ENCODE results near the gene PRR13. TPM values are rescaled to one million over a fixed set of nuclear protein-coding genes. Genes with fewer than 3 reads are reported as not detected.
"Not testable (repeated sequence)": the region's sequence is repeated elsewhere in the genome, so short reads cannot be mapped to it uniquely, and the experiment has no call there.

The PRR13 gene
- total RNA-seq, 2 donors from 2014 or later, result 109 to 145 TPM

DNA sequence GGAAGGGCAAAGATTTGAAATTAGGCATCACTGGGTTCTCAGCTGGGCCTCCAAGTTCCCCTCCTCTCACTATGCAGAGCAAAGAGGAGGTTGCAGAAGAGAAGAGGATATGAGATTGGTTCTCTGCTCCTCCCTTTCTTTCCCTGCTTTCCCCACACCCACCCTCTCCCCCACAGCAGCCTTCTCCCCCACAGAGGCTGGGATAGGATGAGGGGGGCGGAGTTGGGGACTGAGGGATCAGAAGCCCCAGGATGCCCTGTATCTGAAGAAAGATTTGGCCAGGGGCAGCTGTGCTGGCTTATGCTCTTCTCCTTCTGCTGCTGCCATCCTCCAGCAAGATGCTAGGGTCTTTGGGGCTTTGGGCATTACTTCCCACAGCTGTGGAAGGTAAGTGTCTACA, 17.9 kb upstream of the PRR13 start, which contains the start of gene AMHR2:
Gene AMHR2 (plus strand): TSS at position 259 of the 400 bp plus-strand sequence. CDS start 80 bp downstream, at position 339.
- H3K27me3 Mint-ChIP-seq (ENCODE audit: low read depth), result no peaks in the 10 kb centered on the region
- ATAC-seq (replicated peaks in 1 of 2), result no peak
- no peaks in the 10 kb centered on the region for H3K36me3 Mint-ChIP-seq (ENCODE audit: insufficient read depth in 2 of 2)
- no peak within 1 kb of the TSS for H3K4me3 Mint-ChIP-seq
- no peak within 1 kb of the TSS for H3K27ac Mint-ChIP-seq
- H3K4me1 Mint-ChIP-seq (ENCODE audit: low read depth), result peaks cover 40% of the 10 kb centered on the region
- H3K9me3 Mint-ChIP-seq, result no peaks in the 10 kb centered on the region
- DNase-seq, result no peak

DNA sequence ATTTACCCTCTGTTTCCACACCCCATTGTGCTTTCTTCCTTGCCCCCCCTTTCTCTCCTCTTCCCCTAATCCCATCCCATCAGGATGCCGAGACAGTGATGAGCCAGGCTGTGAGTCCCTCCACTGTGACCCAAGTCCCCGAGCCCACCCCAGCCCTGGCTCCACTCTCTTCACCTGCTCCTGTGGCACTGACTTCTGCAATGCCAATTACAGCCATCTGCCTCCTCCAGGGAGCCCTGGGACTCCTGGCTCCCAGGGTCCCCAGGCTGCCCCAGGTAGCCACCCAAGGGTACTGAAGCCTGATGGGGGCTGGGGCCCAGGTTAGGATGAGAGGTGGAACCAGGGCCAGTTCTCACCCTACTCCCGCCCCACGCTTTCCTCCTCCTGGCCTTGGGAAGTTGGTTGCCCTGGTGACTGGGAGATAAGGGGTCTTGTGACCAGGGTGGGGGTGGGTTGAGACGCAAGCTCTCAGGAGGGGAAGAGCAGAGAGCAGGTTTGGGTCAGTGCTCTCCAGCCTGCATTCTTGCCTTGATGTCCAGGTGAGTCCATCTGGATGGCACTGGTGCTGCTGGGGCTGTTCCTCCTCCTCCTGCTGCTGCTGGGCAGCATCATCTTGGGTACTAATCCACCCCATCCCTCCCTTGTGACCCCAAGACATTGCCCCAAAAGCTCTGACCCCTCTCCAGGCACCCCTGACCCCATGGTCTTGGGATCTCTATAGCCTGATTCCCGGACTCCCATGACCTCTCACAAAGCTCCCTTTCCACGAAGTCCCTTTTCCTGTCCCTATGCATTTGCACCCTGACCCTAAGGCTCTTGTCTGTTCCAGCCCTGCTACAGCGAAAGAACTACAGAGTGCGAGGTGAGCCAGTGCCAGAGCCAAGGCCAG, 16.7 kb upstream of the PRR13 start:
- no peak for ATAC-seq (replicated peaks in 1 of 2)
- DNase-seq, result no peak
- Mint-ChIP-seq H3K9me3 (no peaks in the 10 kb centered on the region), H3K4me1 (ENCODE audit: low read depth) (peaks cover 33% of the 10 kb centered on the region), H3K27me3 (ENCODE audit: low read depth) (no peaks in the 10 kb centered on the region), H3K4me3 (no peak overlapping the region), H3K36me3 (ENCODE audit: insufficient read depth in 2 of 2) (no peaks in the 10 kb centered on the region), H3K27ac (no peak overlapping the region)

DNA sequence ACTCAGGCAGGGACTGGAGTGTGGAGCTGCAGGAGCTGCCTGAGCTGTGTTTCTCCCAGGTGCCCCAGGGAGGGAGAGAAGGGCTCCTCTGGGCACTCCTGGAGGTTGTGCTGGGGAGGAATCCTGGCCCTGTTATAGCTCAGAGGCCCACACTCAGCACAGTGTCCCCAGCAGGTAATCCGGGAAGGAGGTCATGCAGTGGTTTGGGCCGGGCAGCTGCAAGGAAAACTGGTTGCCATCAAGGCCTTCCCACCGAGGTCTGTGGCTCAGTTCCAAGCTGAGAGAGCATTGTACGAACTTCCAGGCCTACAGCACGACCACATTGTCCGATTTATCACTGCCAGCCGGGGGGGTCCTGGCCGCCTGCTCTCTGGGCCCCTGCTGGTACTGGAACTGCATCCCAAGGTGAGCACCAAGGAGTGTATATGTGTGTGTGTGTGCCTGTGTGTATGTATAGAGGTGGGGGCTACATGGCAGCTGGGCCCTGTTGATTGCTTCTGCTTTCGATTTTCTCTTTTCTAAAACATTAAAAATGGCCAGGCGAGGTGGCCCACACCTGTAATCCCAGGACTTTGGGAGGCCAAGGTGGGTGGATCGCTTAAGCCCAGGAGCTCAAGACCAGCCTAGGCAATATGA, 15.9 kb upstream of the PRR13 start:
- no peak for ATAC-seq (replicated peaks in 1 of 2)
- no peak overlapping the region for H3K27ac Mint-ChIP-seq

DNA sequence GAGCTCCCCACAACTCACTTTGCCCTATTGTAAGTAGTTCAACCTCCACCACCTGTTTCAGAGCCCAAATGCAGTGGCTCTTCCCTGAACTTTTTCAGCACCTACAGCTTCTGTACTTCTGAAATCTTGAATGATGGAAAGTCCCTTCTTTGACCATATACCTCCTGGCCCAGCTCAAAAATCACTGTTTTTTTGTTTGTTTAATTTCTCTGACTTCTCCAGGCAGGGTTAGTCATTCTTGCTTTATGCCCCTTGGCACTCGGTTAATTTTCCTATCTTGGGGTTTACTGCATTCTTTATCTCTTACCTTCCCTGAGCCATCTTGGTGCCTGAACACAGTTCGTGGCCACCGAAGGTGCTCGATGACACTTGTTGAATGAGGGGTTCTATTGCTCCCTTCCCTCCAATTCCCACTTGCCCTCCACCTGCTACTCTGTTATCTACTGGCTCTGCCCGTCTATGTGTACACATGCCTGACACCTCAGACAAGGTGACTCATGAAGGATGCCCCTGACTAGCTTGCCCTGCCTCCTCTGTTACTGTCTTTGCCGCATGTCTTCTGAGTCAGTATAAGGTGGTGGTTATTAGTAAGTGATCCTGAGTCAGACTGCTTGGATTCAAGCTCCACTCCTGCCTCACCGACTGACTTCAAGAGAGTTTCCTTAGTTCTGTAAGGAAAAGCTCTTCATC, 13.5 kb upstream of the PRR13 start:
- Mint-ChIP-seq H3K27me3 (ENCODE audit: low read depth) (no peaks in the 10 kb centered on the region), H3K9me3 (no peaks in the 10 kb centered on the region), H3K36me3 (ENCODE audit: insufficient read depth in 2 of 2) (no peaks in the 10 kb centered on the region), H3K4me1 (ENCODE audit: low read depth) (peaks cover 17% of the 10 kb centered on the region), H3K4me3 (no peak overlapping the region), H3K27ac (no peak overlapping the region)
- ATAC-seq (replicated peaks in 1 of 2) (peak; percentile 100), DNase-seq (peak; percentile 66 to 70)

More for the DNA sequence above, 15.9 kb upstream of the PRR13 start:
- Mint-ChIP-seq H3K27me3 (ENCODE audit: low read depth) (no peaks in the 10 kb centered on the region), H3K9me3 (no peaks in the 10 kb centered on the region), H3K36me3 (ENCODE audit: insufficient read depth in 2 of 2) (no peaks in the 10 kb centered on the region), H3K4me1 (ENCODE audit: low read depth) (peaks cover 30% of the 10 kb centered on the region), H3K4me3 (no peak overlapping the region)
- no peak for DNase-seq

DNA sequence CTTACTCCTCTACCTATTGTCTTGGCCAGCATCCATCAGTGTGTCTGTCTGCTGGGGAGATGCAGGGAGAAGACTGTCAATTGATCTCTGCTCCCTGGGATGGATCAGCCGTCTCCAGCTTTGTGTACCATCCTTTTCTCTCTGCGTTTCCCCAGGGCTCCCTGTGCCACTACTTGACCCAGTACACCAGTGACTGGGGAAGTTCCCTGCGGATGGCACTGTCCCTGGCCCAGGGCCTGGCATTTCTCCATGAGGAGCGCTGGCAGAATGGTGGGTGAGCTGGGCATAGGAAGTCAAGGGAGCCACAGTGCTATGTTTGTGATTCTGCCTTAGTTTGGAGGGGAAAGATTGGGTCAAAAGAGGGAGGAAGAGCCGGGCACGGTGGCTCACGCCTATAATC, 12.8 kb upstream of the PRR13 start:
- no peak for DNase-seq
- H3K36me3 Mint-ChIP-seq (ENCODE audit: insufficient read depth in 2 of 2), result no peaks in the 10 kb centered on the region
- no peak overlapping the region for H3K27ac Mint-ChIP-seq
- H3K4me3 Mint-ChIP-seq, result no peak overlapping the region
- H3K4me1 Mint-ChIP-seq (ENCODE audit: low read depth), result peaks cover 17% of the 10 kb centered on the region
- H3K27me3 Mint-ChIP-seq (ENCODE audit: low read depth), result no peaks in the 10 kb centered on the region
- H3K9me3 Mint-ChIP-seq, result no peaks in the 10 kb centered on the region
- no peak for ATAC-seq (replicated peaks in 1 of 2)

DNA sequence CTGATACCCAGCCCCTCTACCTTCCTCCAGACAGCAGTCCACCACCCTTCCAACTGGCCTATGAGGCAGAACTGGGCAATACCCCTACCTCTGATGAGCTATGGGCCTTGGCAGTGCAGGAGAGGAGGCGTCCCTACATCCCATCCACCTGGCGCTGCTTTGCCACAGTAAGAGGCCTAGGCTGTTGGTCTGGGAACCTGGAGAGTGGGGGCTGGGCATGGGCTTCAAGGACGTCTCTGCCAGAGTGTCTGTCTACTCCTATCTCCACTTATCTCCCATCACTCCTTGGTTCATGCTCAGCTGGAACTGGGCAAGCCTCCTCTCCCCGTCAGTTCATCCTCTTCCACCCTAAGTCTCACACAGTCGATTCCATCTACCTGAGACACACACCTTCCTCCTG, 11.4 kb upstream of the PRR13 start:
- no peak overlapping the region for H3K4me3 Mint-ChIP-seq
- DNase-seq (no peak), ATAC-seq (replicated peaks in 1 of 2) (no peak)
- H3K36me3 Mint-ChIP-seq (ENCODE audit: insufficient read depth in 2 of 2), result no peaks in the 10 kb centered on the region
- H3K4me1 Mint-ChIP-seq (ENCODE audit: low read depth), result peaks cover 17% of the 10 kb centered on the region
- H3K27ac Mint-ChIP-seq, result no peak overlapping the region
- H3K9me3 Mint-ChIP-seq, result no peaks in the 10 kb centered on the region
- no peaks in the 10 kb centered on the region for H3K27me3 Mint-ChIP-seq (ENCODE audit: low read depth)

DNA sequence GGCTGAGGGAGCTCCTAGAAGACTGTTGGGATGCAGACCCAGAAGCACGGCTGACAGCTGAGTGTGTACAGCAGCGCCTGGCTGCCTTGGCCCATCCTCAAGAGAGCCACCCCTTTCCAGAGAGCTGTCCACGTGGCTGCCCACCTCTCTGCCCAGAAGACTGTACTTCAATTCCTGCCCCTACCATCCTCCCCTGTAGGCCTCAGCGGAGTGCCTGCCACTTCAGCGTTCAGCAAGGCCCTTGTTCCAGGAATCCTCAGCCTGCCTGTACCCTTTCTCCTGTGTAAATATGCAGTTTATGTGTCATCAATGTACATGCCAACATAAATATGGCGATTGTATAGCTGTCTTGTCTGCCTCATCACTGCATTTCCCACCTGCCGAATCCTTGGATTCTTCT, 10.3 kb upstream of the PRR13 start:
- DNase-seq (no peak), ATAC-seq (replicated peaks in 1 of 2) (no peak)
- no peaks in the 10 kb centered on the region for H3K9me3 Mint-ChIP-seq
- H3K36me3 Mint-ChIP-seq (ENCODE audit: insufficient read depth in 2 of 2), result no peaks in the 10 kb centered on the region
- H3K27me3 Mint-ChIP-seq (ENCODE audit: low read depth), result no peaks in the 10 kb centered on the region
- H3K4me1 Mint-ChIP-seq (ENCODE audit: low read depth), result peaks cover 17% of the 10 kb centered on the region
- no peak overlapping the region for H3K27ac Mint-ChIP-seq
- no peak overlapping the region for H3K4me3 Mint-ChIP-seq

DNA sequence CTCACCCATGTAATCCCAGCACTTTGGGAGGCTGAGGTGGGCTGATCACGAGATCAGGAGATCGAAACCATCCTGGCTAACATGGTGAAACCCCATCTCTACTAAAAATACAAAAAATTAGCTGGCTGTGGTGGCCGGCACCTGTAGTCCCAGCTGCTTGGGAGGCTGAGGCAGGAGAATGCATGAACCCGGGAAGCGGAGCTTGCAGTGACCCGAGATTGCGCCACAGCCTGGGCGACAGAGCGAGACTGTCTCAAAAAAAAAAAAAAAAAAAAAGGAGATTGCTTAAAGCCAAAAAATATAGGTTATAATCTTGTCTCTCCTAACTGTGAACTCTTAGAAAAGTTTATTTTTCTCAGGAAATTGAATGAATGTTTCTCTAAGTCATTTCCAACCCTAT, 6.2 kb upstream of the PRR13 start:
- H3K4me3 Mint-ChIP-seq; H3K27ac Mint-ChIP-seq; DNase-seq; H3K27me3 Mint-ChIP-seq (ENCODE audit: low read depth); H3K9me3 Mint-ChIP-seq; H3K4me1 Mint-ChIP-seq (ENCODE audit: low read depth); ATAC-seq (replicated peaks in 1 of 2); H3K36me3 Mint-ChIP-seq (ENCODE audit: insufficient read depth in 2 of 2): not testable (repeated sequence)

DNA sequence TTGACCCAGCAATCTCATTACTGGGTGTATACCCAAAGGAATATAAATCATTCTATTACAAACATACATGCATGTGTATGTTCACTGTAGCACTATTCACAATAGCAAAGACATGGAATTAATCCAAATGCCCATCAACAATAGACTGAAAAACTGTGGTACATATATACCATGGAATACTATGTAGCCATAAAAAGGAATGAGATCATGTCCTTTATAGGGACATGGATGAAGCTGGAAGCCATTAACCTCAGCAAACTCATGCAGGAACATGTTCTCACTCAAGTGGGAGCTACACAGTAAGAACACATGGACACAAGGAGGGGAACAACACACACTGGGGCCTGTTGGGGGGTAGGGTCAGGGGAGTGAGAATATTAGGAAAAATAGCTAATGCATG, 2.0 kb upstream of the PRR13 start:
- not testable (repeated sequence) for H3K9me3 Mint-ChIP-seq; H3K36me3 Mint-ChIP-seq (ENCODE audit: insufficient read depth in 2 of 2); H3K27me3 Mint-ChIP-seq (ENCODE audit: low read depth); ATAC-seq (replicated peaks in 1 of 2); DNase-seq; H3K27ac Mint-ChIP-seq
- H3K4me1 Mint-ChIP-seq (ENCODE audit: low read depth), result peaks cover 26% of the 10 kb centered on the region
- peak overlapping the region in 1 of 2 donors; percentile 7 for H3K4me3 Mint-ChIP-seq

DNA sequence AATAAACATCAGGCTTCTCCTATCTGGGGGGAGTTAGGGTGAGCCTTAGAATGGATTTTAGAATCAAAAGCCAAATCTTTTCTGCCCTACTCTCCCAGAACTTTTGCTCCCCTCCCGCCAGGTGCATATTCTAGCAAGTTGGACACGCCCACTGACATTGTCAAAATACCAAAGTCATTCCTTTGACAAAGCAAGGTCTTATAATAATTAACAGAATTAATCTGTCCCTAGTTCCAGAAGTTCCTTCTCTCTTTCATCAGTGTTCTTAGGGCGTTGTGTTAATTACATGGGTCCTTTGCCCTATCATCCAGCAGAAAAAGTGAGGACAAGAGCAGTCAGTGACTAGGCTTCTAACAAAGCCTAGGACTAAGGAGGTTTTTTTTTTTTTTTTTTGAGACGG, 2.4 kb downstream of the PRR13 start:
- no peak for DNase-seq
- no peaks in the 10 kb centered on the region for H3K27me3 Mint-ChIP-seq (ENCODE audit: low read depth)
- no peaks in the 10 kb centered on the region for H3K9me3 Mint-ChIP-seq
- H3K4me1 Mint-ChIP-seq (ENCODE audit: low read depth), result peaks cover 43% of the 10 kb centered on the region
- peak overlapping the region; percentile 85 to 94 for H3K4me3 Mint-ChIP-seq
- peak overlapping the region; percentile 55 for H3K27ac Mint-ChIP-seq
- no peak for ATAC-seq (replicated peaks in 1 of 2)
- H3K36me3 Mint-ChIP-seq (ENCODE audit: insufficient read depth in 2 of 2), result peaks cover 15 to 25% of the 10 kb centered on the region in 2 donors

DNA sequence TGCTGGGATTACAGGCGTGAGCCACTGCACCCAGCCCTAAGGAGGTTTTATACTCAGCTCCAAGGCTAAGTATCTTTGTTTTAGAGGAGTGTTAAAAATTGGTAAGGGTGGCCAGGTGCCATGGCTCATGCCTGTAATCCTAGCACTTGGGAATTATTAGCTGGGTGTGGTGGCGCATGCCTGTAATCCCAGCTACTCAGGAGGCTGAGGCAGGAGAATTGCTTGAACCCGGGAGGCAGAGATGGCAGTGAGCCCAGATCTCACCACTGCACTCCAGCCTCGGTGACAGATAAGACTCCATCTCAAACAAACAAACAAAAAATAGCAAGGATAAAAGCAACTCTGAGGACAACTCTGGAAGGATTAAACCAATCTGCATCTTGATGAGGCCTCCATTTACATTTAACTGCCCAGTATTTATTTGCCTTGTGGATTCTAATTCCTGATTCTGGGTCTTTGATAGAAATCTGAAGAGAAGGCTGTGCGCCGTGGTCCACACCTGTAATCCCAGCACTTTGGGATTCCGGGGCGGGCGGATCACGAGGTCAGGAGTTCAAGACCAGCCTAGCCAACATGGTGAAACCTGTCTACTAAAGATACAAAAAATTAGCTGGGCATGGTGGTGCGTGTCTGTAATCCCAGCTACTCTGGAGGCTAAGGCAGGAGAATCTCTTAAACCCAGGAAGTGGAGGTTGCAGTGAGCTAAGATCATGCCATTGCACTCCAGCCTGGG, 3.2 kb downstream of the PRR13 start:
- peaks cover 43% of the 10 kb centered on the region for H3K4me1 Mint-ChIP-seq (ENCODE audit: low read depth)
- H3K9me3 Mint-ChIP-seq; H3K27me3 Mint-ChIP-seq (ENCODE audit: low read depth); ATAC-seq (replicated peaks in 1 of 2); DNase-seq: not testable (repeated sequence)
- H3K36me3 Mint-ChIP-seq (ENCODE audit: insufficient read depth in 2 of 2), result peaks cover 15 to 25% of the 10 kb centered on the region in 2 donors
- peak overlapping the region; percentile 32 to 68 for H3K4me3 Mint-ChIP-seq
- peak overlapping the region; percentile 61 for H3K27ac Mint-ChIP-seq

DNA sequence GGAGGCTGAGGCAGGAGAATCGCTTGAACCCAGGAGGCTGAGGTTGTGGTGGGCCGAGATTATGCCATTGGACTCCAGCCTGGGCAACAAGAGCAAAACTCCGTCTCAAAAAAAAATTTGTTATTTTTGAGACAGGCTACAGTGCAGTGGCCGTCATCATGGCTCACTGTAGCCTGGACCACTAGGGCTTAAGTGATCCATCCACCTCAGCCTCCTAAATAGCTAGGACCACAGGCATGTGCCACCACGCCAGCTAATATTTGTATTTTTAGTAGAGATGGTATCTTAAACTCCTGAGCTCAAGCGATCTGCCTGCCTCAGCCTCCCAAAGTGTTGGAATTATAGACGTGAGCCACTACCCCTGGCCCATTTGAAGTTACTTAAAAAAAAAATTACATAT, 9.4 kb downstream of the PRR13 start:
- DNase-seq (no peak), ATAC-seq (replicated peaks in 1 of 2) (no peak)
- Mint-ChIP-seq H3K27ac (no peak overlapping the region), H3K9me3 (no peaks in the 10 kb centered on the region), H3K27me3 (ENCODE audit: low read depth) (no peaks in the 10 kb centered on the region), H3K4me1 (ENCODE audit: low read depth) (peaks cover 48% of the 10 kb centered on the region), H3K36me3 (ENCODE audit: insufficient read depth in 2 of 2) (peaks cover 14 to 41% of the 10 kb centered on the region in 2 donors), H3K4me3 (no peak overlapping the region)
